Glomerular endothelial cell (primary cell): ENCODE measurements around the gene PRMT5. TPM values are rescaled to one million over a fixed set of nuclear protein-coding genes. Genes with fewer than 3 reads are reported as not detected.

ENCODE experiments used
- DNase-seq: peaks from one replicate; pipeline ENCODE4 v3.0.0-alpha.2; 2011; ENCODE audit warnings: low read depth, low spot score; ENCODE audit errors: extremely low read depth
- total RNA-seq: library from RNA; depleted of rRNA; stranded (reverse); fragments of >200 nt; gene quantifications from 2 replicates; pipeline ENCODE4 v1.2.3, GENCODE V29; 2015

The PRMT5 gene
- total RNA-seq, 1 donor from 2014 or later = 44.9 TPM

- DNase-seq = no peak
Measured at GRCh38 chr14:22878271-22879246, 50.6 kb downstream of the PRMT5 start.

GRCh38 chr14:22877000-22877501 is 52.1 kb downstream of the PRMT5 start:
- DNase-seq = no peak

- no peak for DNase-seq
Measured at GRCh38 chr14:22875748-22876319, 53.3 kb downstream of the PRMT5 start.

DNA sequence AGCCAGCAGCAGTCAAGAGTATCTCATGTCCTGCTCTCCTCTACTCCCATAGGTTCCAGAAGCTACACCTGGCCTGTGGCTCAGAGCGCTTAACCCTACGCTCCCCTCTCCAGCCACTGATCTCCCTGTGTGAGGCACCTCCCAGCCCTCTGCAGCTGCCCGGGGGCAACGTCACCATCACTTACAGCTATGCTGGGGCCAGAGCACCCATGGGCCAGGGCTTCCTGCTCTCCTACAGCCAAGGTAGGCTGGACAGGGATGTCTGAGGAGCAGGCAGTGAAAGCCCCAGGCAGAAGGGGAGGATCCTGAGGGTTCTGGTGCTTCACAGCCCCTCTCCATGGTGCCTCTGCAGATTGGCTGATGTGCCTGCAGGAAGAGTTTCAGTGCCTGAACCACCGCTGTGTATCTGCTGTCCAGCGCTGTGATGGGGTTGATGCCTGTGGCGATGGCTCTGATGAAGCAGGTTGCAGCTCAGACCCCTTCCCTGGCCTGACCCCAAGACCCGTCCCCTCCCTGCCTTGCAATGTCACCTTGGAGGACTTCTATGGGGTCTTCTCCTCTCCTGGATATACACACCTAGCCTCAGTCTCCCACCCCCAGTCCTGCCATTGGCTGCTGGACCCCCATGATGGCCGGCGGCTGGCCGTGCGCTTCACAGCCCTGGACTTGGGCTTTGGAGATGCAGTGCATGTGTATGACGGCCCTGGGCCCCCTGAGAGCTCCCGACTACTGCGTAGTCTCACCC is 54.0 kb downstream of the PRMT5 start:
- DNase-seq = no peak

- no peak for DNase-seq
Measured at GRCh38 chr14:22872833-22873520, 56.2 kb downstream of the PRMT5 start.

DNA sequence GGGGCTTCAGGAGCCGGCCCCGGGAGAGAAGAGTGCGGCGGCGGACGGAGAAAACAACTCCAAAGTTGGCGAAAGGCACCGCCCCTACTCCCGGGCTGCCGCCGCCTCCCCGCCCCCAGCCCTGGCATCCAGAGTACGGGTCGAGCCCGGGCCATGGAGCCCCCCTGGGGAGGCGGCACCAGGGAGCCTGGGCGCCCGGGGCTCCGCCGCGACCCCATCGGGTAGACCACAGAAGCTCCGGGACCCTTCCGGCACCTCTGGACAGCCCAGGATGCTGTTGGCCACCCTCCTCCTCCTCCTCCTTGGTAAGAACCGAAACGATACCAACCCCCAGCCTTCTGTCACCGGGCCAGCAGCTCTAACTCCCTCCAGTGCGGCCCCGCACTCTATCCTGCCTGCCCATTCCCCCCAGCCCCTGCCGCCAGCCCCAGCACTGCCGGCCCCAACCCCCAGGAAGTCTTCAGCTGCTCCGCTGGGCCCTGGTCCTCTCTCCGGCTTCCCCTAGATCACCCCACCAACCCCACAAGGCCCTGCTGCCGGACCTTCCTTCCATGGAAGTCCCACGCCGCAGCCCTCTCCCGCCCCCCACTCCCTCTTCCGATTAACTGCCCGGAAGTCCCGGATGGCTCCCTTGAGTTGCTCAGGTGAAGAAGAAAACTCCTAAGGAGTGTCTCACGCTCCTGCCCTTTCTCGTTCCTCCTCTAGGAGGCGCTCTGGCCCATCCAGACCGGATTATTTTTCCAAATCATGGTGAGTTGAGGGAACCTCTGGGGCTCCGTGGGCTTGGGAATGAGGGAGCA is 56.9 kb downstream of the PRMT5 start:
- DNase-seq = no peak

DNA sequence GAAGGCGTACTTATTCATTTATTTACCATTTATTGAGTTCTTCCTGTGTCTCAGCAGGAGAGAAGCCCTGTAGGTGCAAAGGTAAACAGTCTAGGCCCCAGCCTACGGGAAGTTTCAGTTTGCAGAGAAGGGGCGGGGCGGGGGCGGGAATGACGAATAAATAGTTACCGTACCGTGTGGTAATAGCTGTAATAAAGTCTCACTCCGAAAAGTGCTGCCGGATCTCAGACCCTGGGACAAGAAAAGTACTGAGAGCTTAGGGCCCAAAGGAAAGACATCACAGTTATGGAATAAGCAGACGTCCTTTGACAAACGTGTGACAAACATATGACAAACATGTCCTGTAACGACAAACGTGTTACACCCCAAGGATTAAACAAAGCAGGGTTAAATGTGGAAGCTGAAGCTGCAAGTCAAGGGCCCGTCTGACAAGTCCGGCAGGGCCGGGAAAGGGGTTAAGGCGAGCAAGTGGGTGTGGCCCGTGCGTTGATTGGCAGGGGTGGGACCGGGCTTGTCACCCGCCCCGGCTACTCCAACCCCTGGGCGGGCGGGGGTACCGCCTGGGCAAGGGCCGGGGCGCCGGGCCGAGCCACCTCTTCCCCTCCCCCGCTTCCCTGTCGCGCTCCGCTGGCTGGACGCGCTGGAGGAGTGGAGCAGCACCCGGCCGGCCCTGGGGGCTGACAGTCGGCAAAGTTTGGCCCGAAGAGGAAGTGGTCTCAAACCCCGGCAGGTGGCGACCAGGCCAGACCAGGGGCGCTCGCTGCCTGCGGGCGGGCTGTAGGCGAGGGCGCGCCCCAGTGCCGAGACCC is 57.7 kb downstream of the PRMT5 start, which contains the start of gene LRP10:
Gene LRP10, plus strand, starts transcription at position 517 of the 809 bp plus-strand sequence. CDS start 564 bp downstream, outside the sequence.
- DNase-seq = no peak

GRCh38 chr14:22870811-22871223 is 58.4 kb downstream of the PRMT5 start:
- no peak for DNase-seq

Other genes starting within 250 kb of the PRMT5 start
- gene OXA1L, start 162.7 kb downstream of the PRMT5 start, total RNA-seq = 136 and 203 TPM in 2 replicates
- 27.2 and 38.2 TPM in 2 replicates for gene SLC7A7, start 113.9 kb downstream of the PRMT5 start, total RNA-seq
- 97.6 and 305 TPM in 2 replicates for gene MRPL52, start 99.5 kb downstream of the PRMT5 start, total RNA-seq
- 630 and 804 TPM in 2 replicates for gene MMP14, start 92.8 kb downstream of the PRMT5 start, total RNA-seq
- gene LRP10, start 57.6 kb downstream of the PRMT5 start, total RNA-seq = 187 and 195 TPM in 2 replicates
- not detected in 2 replicates for gene REM2, start 46.2 kb downstream of the PRMT5 start, total RNA-seq
- gene RBM23, start 10.2 kb downstream of the PRMT5 start, total RNA-seq = 59.1 and 65.2 TPM in 2 replicates
- gene HAUS4, start 27.7 kb upstream of the PRMT5 start, total RNA-seq = 25.4 and 38.7 TPM in 2 replicates
- gene AJUBA, start 53.2 kb upstream of the PRMT5 start, total RNA-seq = 46.5 and 51.0 TPM in 2 replicates
- gene C14orf93, start 80.8 kb upstream of the PRMT5 start, total RNA-seq = 5.6 and 6.6 TPM in 2 replicates
- 244 and 335 TPM in 2 replicates for gene PSMB5, start 105.5 kb upstream of the PRMT5 start, total RNA-seq
- not detected in 2 replicates for gene PSMB11, start 112.8 kb upstream of the PRMT5 start, total RNA-seq
- 8.9 and 11.9 TPM in 2 replicates for gene CDH24, start 128.1 kb upstream of the PRMT5 start, total RNA-seq
- 91.2 and 142 TPM in 2 replicates for gene ACIN1, start 165.8 kb upstream of the PRMT5 start, total RNA-seq
- 41.0 and 73.7 TPM in 2 replicates for gene C14orf119, start 166.1 kb upstream of the PRMT5 start, total RNA-seq
- gene CIROP, start 175.6 kb upstream of the PRMT5 start, total RNA-seq = not detected in 2 replicates
- not detected in 2 replicates for gene CEBPE, start 189.9 kb upstream of the PRMT5 start, total RNA-seq